ENCODE results near the gene CD99. TPM values are rescaled to one million over a fixed set of nuclear protein-coding genes. Genes with fewer than 3 reads are reported as not detected.

CD99 gene
- total and polyA plus RNA-seq, 4 donors = 49.9 to 165 (median 102) TPM

DNA sequence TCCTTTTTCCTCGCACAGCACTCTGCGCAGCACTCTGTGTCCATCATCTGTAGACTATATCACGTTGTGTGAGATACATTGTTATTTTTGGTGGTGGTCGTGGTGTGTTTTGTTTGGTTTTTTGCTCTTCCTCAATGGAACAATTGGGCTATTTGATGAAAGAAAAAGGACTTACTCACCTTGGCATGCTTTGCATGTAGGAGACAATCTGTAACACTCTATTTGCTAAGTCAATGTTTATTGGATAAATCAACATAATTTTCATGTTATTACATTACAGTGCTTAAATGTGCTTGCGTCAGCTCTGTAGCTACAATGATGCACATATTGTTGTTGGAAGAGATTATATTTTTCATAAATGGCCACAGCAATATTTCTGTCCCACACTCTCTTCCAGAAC is 12.5 kb upstream of the CD99 start:
- TF ChIP-seq RAD21 (IDR thresholded peaks at IDR 0.05) (no peak), FOXA2 (IDR thresholded peaks at IDR 0.05) (no peak), EGR1 (IDR thresholded peaks at IDR 0.05; ENCODE audit: low read depth in 2 of 2) (no peak), JUND (IDR thresholded peaks at IDR 0.05) (no peak), TAF1 (conservative IDR thresholded peaks at IDR 0.05) (no peak), RXRA (IDR thresholded peaks at IDR 0.05) (no peak), SP1 (IDR thresholded peaks at IDR 0.05) (no peak), GABPA (IDR thresholded peaks at IDR 0.05 in 1 of 2, conservative IDR thresholded peaks at IDR 0.05 in 1 of 2) (no peak), HNF4G (IDR thresholded peaks at IDR 0.05) (no peak), YY1 (IDR thresholded peaks at IDR 0.05) (no peak)
- TF ChIP-seq, protein P1, sequence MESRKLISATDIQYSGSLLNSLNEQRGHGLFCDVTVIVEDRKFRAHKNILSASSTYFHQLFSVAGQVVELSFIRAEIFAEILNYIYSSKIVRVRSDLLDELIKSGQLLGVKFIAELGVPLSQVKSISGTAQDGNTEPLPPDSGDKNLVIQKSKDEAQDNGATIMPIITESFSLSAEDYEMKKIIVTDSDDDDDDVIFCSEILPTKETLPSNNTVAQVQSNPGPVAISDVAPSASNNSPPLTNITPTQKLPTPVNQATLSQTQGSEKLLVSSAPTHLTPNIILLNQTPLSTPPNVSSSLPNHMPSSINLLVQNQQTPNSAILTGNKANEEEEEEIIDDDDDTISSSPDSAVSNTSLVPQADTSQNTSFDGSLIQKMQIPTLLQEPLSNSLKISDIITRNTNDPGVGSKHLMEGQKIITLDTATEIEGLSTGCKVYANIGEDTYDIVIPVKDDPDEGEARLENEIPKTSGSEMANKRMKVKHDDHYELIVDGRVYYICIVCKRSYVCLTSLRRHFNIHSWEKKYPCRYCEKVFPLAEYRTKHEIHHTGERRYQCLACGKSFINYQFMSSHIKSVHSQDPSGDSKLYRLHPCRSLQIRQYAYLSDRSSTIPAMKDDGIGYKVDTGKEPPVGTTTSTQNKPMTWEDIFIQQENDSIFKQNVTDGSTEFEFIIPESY (IDR thresholded peaks at IDR 0.05) = no peak
- TF ChIP-seq, protein P2, sequence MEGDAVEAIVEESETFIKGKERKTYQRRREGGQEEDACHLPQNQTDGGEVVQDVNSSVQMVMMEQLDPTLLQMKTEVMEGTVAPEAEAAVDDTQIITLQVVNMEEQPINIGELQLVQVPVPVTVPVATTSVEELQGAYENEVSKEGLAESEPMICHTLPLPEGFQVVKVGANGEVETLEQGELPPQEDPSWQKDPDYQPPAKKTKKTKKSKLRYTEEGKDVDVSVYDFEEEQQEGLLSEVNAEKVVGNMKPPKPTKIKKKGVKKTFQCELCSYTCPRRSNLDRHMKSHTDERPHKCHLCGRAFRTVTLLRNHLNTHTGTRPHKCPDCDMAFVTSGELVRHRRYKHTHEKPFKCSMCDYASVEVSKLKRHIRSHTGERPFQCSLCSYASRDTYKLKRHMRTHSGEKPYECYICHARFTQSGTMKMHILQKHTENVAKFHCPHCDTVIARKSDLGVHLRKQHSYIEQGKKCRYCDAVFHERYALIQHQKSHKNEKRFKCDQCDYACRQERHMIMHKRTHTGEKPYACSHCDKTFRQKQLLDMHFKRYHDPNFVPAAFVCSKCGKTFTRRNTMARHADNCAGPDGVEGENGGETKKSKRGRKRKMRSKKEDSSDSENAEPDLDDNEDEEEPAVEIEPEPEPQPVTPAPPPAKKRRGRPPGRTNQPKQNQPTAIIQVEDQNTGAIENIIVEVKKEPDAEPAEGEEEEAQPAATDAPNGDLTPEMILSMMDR (IDR thresholded peaks at IDR 0.05; ENCODE audit: low read depth, low read length, missing input control) = no peak
- Histone ChIP-seq H3K27ac (ENCODE audit: low read depth in 1 of 2, low read length in 2 of 2) (no peak overlapping the region), H3K4me1 (ENCODE audit: control insufficient read depth in 4 of 4, insufficient read depth in 4 of 4, low read length in 3 of 4) (no peaks in the 10 kb centered on the region), H3K36me3 (ENCODE audit: control insufficient read depth in 4 of 4, insufficient read depth in 3 of 4, low read depth in 1 of 4, low read length in 3 of 4) (no peaks in the 10 kb centered on the region), H3K9me3 (ENCODE audit: control insufficient read depth in 4 of 4, low read length in 3 of 4) (no peaks in the 10 kb centered on the region), H3K9ac (ENCODE audit: low read depth in 1 of 2, low read length in 2 of 2) (no peak overlapping the region), H3K27me3 (ENCODE audit: control insufficient read depth in 4 of 4, insufficient read depth in 4 of 4, low read length in 3 of 4) (no peaks in the 10 kb centered on the region), H3K4me3 (ENCODE audit: low read depth in 1 of 3, low read length in 3 of 3) (no peak overlapping the region)
- DNase-seq (ENCODE audit: low spot score) = no peak
- 82% methylated on average over 5 of the region's 5 CpGs for WGBS

DNA sequence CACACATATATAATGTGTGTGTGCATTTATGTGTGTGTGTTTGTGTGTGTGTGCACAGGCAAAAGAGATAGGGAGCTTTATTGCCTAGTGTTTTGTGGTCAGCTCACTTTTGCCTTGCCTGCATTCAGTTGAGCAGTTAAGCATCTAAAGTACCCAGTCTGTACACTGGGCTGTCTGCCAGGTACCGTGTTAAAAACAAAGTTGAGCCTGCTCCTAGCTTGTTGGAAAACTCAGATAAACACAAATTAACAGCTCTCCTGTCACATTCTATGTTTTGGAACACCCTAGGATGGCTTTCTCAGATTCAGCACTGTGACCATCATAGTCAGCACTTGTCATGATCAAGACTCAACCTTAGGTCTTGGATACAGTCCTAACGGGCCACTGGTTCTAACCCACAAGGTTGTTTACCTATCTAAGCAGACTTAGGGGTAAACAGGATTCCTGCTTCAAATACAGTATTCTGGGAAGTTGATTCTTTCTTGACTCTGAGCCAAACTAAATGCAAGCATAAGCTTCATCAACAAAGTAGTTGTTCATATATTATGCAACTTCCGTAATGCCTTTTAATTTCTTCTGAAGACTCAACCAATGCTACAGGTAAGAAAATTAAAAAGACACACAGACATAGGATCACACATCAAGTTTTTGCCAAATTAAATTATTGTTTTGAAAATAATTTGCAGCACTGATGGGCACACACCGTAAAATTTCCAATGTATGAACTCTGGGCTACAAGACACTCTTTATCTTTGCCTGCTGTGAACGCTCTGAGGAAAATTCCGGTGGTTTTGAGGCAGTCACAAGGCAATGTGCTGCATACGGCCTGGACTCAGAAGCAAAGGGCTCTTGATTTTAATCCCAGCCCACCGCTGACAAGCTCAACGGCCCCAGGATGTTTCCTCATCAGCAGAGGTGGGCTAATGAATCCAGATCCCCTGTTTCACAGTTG is 11.3 kb upstream of the CD99 start:
- H3K9ac ChIP-seq (ENCODE audit: low read depth in 1 of 2, low read length in 2 of 2) = no peak overlapping the region
- H3K36me3 ChIP-seq (ENCODE audit: control insufficient read depth in 4 of 4, insufficient read depth in 3 of 4, low read depth in 1 of 4, low read length in 3 of 4) = no peaks in the 10 kb centered on the region
- WGBS = 74% methylated on average over 9 of the region's 9 CpGs
- H3K4me3 ChIP-seq (ENCODE audit: low read depth in 1 of 3, low read length in 3 of 3) = no peak overlapping the region
- H3K27ac ChIP-seq (ENCODE audit: low read depth in 1 of 2, low read length in 2 of 2) = no peak overlapping the region
- TF ChIP-seq GABPA (IDR thresholded peaks at IDR 0.05 in 1 of 2, conservative IDR thresholded peaks at IDR 0.05 in 1 of 2) (no peak), YY1 (IDR thresholded peaks at IDR 0.05) (no peak), SP1 (IDR thresholded peaks at IDR 0.05) (no peak), FOXA1 (IDR thresholded peaks at IDR 0.05) (no peak), EGR1 (IDR thresholded peaks at IDR 0.05; ENCODE audit: low read depth in 2 of 2) (no peak), RXRA (IDR thresholded peaks at IDR 0.05) (no peak)
- TF ChIP-seq, protein P2 (IDR thresholded peaks at IDR 0.05; ENCODE audit: low read depth, low read length, missing input control) = no peak
- TF ChIP-seq, protein P3, sequence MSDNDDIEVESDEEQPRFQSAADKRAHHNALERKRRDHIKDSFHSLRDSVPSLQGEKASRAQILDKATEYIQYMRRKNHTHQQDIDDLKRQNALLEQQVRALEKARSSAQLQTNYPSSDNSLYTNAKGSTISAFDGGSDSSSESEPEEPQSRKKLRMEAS (IDR thresholded peaks at IDR 0.05) = no peak
- no peak for DNase-seq (ENCODE audit: low spot score)
- H3K9me3 ChIP-seq (ENCODE audit: control insufficient read depth in 4 of 4, low read length in 3 of 4) = no peaks in the 10 kb centered on the region
- no peaks in the 10 kb centered on the region for H3K4me1 ChIP-seq (ENCODE audit: control insufficient read depth in 4 of 4, insufficient read depth in 4 of 4, low read length in 3 of 4)
- no peaks in the 10 kb centered on the region for H3K27me3 ChIP-seq (ENCODE audit: control insufficient read depth in 4 of 4, insufficient read depth in 4 of 4, low read length in 3 of 4)

Measured in liver (tissue), 9 donors.